Measurements from ENCODE around the gene HCN4. TPM values are rescaled to one million over a fixed set of nuclear protein-coding genes. Genes with fewer than 3 reads are reported as not detected.

The HCN4 gene
- total RNA-seq, 3 donors from 2014 or later = 0.14 to 0.23 (median 0.19) TPM

- H3K36me3 ChIP-seq (ENCODE audit: low read depth) = no peaks in the 10 kb centered on the region
- no peak for ATAC-seq
- DNase-seq = no peak
- intact Hi-C loops (cut with DNase I, micrococcal nuclease) = no loop called here
- no peaks in the 10 kb centered on the region for H3K9me3 ChIP-seq
- no peak overlapping the region for H3K4me3 ChIP-seq
- TF ChIP-seq, protein P1, sequence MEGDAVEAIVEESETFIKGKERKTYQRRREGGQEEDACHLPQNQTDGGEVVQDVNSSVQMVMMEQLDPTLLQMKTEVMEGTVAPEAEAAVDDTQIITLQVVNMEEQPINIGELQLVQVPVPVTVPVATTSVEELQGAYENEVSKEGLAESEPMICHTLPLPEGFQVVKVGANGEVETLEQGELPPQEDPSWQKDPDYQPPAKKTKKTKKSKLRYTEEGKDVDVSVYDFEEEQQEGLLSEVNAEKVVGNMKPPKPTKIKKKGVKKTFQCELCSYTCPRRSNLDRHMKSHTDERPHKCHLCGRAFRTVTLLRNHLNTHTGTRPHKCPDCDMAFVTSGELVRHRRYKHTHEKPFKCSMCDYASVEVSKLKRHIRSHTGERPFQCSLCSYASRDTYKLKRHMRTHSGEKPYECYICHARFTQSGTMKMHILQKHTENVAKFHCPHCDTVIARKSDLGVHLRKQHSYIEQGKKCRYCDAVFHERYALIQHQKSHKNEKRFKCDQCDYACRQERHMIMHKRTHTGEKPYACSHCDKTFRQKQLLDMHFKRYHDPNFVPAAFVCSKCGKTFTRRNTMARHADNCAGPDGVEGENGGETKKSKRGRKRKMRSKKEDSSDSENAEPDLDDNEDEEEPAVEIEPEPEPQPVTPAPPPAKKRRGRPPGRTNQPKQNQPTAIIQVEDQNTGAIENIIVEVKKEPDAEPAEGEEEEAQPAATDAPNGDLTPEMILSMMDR (IDR thresholded peaks at IDR 0.05) = no peak
- no peaks in the 10 kb centered on the region for H3K4me1 ChIP-seq (ENCODE audit: low read depth)
Observed at GRCh38 chr15:73328149-73328820, 40.5 kb downstream of the HCN4 start.

- DNase-seq = no peak
- TF ChIP-seq, protein P1 (IDR thresholded peaks at IDR 0.05) = no peak
- no peak overlapping the region for H3K4me3 ChIP-seq
- H3K9me3 ChIP-seq = no peaks in the 10 kb centered on the region
- H3K36me3 ChIP-seq (ENCODE audit: low read depth) = no peaks in the 10 kb centered on the region
- H3K4me1 ChIP-seq (ENCODE audit: low read depth) = no peaks in the 10 kb centered on the region
- ATAC-seq = no peak
- intact Hi-C loops (cut with DNase I, micrococcal nuclease) = no loop called here
Observed at GRCh38 chr15:73326157-73326556, 42.6 kb downstream of the HCN4 start.

- H3K4me1 ChIP-seq (ENCODE audit: low read depth) = no peaks in the 10 kb centered on the region
- no peaks in the 10 kb centered on the region for H3K9me3 ChIP-seq
- H3K4me3 ChIP-seq = no peak overlapping the region
- DNase-seq (no peak), ATAC-seq (no peak)
- H3K36me3 ChIP-seq (ENCODE audit: low read depth) = no peaks in the 10 kb centered on the region
- TF ChIP-seq, protein P1 (IDR thresholded peaks at IDR 0.05) = no peak
- intact Hi-C loops (cut with DNase I, micrococcal nuclease) = no loop called here
Observed at GRCh38 chr15:73325191-73325861, 43.4 kb downstream of the HCN4 start.

DNA sequence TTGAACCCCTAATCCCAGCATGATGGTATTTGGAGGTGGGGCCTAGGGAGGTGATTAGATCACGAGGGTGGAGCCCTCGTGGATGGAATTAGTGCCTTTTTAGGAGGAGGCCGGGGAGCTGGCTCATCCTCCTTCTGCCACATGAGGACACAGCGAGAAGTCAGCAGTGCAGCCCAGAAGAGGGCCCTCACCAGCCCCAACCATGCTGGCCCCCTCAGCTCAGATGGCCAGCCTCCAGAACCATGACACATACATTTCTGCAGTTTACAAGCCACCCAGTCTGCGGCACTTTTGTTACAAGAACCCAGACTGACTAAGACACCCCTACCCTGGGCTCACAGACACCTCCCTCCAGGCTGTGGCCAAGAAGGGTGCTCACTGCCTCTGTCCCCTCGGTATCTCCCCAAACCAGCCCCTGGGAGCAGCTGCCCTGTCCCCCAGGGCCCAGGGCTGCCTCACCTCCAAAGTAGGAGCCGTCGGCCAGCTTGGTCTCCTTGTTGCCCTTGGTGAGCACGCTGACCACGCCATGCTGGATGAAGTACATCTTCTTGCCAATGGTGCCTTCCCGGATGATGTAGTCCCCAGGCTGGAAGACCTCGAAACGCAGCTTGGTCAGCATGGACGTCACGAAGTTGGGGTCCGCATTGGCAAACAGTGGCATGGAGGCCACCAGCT, 44.1 kb downstream of the HCN4 start:
- Histone ChIP-seq H3K36me3 (ENCODE audit: low read depth) (no peaks in the 10 kb centered on the region), H3K4me1 (ENCODE audit: low read depth) (no peaks in the 10 kb centered on the region), H3K9me3 (no peaks in the 10 kb centered on the region), H3K4me3 (no peak overlapping the region)
- TF ChIP-seq, protein P1 (IDR thresholded peaks at IDR 0.05) = no peak
- no peak for ATAC-seq
- intact Hi-C loops (cut with DNase I, micrococcal nuclease) = no loop called here
- DNase-seq = no peak

- Histone ChIP-seq H3K4me3 (no peak overlapping the region), H3K9me3 (no peaks in the 10 kb centered on the region), H3K36me3 (ENCODE audit: low read depth) (no peaks in the 10 kb centered on the region), H3K4me1 (ENCODE audit: low read depth) (no peaks in the 10 kb centered on the region)
- intact Hi-C loops (cut with DNase I, micrococcal nuclease) = no loop called here
- no peak for DNase-seq
- TF ChIP-seq, protein P1 (IDR thresholded peaks at IDR 0.05) = no peak
- ATAC-seq = no peak
Observed at GRCh38 chr15:73323956-73324355, 44.8 kb downstream of the HCN4 start.

Data from mucosa of descending colon (tissue), 3 donors.